HepG2 (cell line): ENCODE results near the gene B4GALT3. TPM values are rescaled to one million over a fixed set of nuclear protein-coding genes. Genes with fewer than 3 reads are reported as not detected.
A peak's percentile ranks its signal among the peaks of the same experiment; 100 is the strongest.

Experiments
- FOXJ3 ChIP-seq: sonication (generic); formaldehyde crosslinking; IDR thresholded peaks from 2 replicates; pipeline ENCODE4 v1.4.0; 2020; ENCODE audit warnings: missing genetic modification reagents, mild to moderate bottlenecking, borderline replicate concordance
- HNF4A ChIP-seq: sonication (generic); formaldehyde crosslinking; IDR thresholded peaks from 2 replicates; pipeline ENCODE4 v1.4.0; 2020; ENCODE audit warnings: missing genetic modification reagents
- HNRNPL ChIP-seq: fragments of 200-400 bp; formaldehyde crosslinking; IDR thresholded peaks from 2 replicates; pipeline ENCODE4 v1.6.1; 2017; ENCODE audit warnings: mild to moderate bottlenecking, low read depth, low read length
- HOXA3 ChIP-seq: sonication (generic); formaldehyde crosslinking; IDR thresholded peaks from 2 replicates; pipeline ENCODE4 v1.5.0; 2020; ENCODE audit warnings: missing genetic modification reagents
- HOXD1 ChIP-seq: sonication (generic); formaldehyde crosslinking; IDR thresholded peaks from 2 replicates; pipeline ENCODE4 v1.5.0; 2020; ENCODE audit warnings: missing genetic modification reagents
- ISX ChIP-seq: sonication (generic); formaldehyde crosslinking; conservative IDR thresholded peaks from 2 replicates; pipeline ENCODE4 v1.5.0; 2020; ENCODE audit warnings: missing genetic modification reagents
- JUND ChIP-seq: sonication (generic); formaldehyde crosslinking; IDR thresholded peaks from 2 replicates; pipeline ENCODE4 v1.8.0; 2022; ENCODE audit warnings: mild to moderate bottlenecking, missing genetic modification reagents
- MAX ChIP-seq: IDR thresholded peaks from 2 replicates; pipeline ENCODE4 v1.6.1; 2012; ENCODE audit warnings: inconsistent platforms
- MYC ChIP-seq: sonication (generic); formaldehyde crosslinking; IDR thresholded peaks from 2 replicates; pipeline ENCODE4 v1.9.0; 2021; ENCODE audit warnings: missing genetic modification reagents, borderline replicate concordance
- NFIB ChIP-seq: sonication (generic); formaldehyde crosslinking; IDR thresholded peaks from 2 replicates; pipeline ENCODE4 v1.9.0; 2021; ENCODE audit warnings: missing genetic modification reagents, mild to moderate bottlenecking, borderline replicate concordance
- POGZ ChIP-seq: sonication (generic); formaldehyde crosslinking; IDR thresholded peaks from 2 replicates; pipeline ENCODE4 v1.4.0; 2020; ENCODE audit warnings: mild to moderate bottlenecking, missing genetic modification reagents
- RARA ChIP-seq: IDR thresholded peaks from 2 replicates; pipeline ENCODE4 v1.6.1; 2016; ENCODE audit warnings: missing genetic modification reagents, missing compliant biosample characterization
- RNF2 ChIP-seq: fragments of 450-650 bp; conservative IDR thresholded peaks from 2 replicates; pipeline ENCODE4 v1.6.1; 2016; ENCODE audit warnings: low read depth
- SRY ChIP-seq: sonication (generic); formaldehyde crosslinking; IDR thresholded peaks from 2 replicates; pipeline ENCODE4 v1.8.0; 2022; ENCODE audit warnings: mild to moderate bottlenecking, missing genetic modification reagents
- TRAFD1 ChIP-seq: sonication (generic); formaldehyde crosslinking; IDR thresholded peaks from 2 replicates; pipeline ENCODE4 v1.5.1; 2020; ENCODE audit warnings: missing genetic modification reagents, mild to moderate bottlenecking, borderline replicate concordance
- ZFP36L2 ChIP-seq: sonication (generic); formaldehyde crosslinking; IDR thresholded peaks from 2 replicates; pipeline ENCODE4 v1.4.0; 2020; ENCODE audit warnings: missing genetic modification reagents
- ZHX1 ChIP-seq: sonication (generic); formaldehyde crosslinking; IDR thresholded peaks from 2 replicates; pipeline ENCODE4 v1.8.1; 2022; ENCODE audit warnings: low read depth, mild to moderate bottlenecking, missing genetic modification reagents
- ZNF503 ChIP-seq: sonication (generic); formaldehyde crosslinking; IDR thresholded peaks from 2 replicates; pipeline ENCODE4 v1.4.0; 2020; ENCODE audit warnings: missing genetic modification reagents
- polyA plus RNA-seq, 8 experiments: library from polyadenylated mRNA; depleted of rRNA in 3 of 8; stranded (reverse) in 7 of 8; unstranded in 1 of 8; fragments of >200 nt; fragmentation: Illumina TruSeq in 4 of 8; extraction: Trizol in 4 of 8; gene quantifications; 2 replicates each; pipeline versions ENCODE4 v1.2.1 to v1.2.3, GENCODE V29; 2011 to 2016; ENCODE audit warnings: low read depth in 4 of 8, missing spikeins in 1 of 8, mixed read lengths in 1 of 8; ENCODE audit not compliant: insufficient read depth in 1 of 8
- total RNA-seq, 5 experiments: library from RNA; depleted of rRNA; stranded (reverse); fragments of >200 nt; fragmentation: Illumina TruSeq; extraction: Trizol; gene quantifications; 2 replicates each; pipeline ENCODE4 v1.2.3, GENCODE V29; 2016; ENCODE audit warnings: low read depth in 1 of 5
- TF ChIP-seq, protein P1 (sequence below): sonication (generic); formaldehyde crosslinking; IDR thresholded peaks from 2 replicates; pipeline ENCODE4 v1.5.0; 2020; ENCODE audit warnings: mild to moderate bottlenecking, missing genetic modification reagents

The B4GALT3 gene
- total and polyA plus RNA-seq, 2 of the 13 experiments (the other 11 are each of a cell fraction or from before 2014, with no cell fraction given): 35.6 to 40.4 TPM

- peak; percentile 52; the same call in 1 of the 2 replicates for TF ChIP-seq MYC (CRISPR knock-in tag)
- TF ChIP-seq HOXA3: peak; percentile 34; the same call in 1 of the 2 replicates
- no peak for TF ChIP-seq NFIB (CRISPR knock-in tag)
- TF ChIP-seq FOXJ3 (CRISPR knock-in tag): no peak
- TF ChIP-seq SRY (CRISPR knock-in tag): no peak
- no peak for TF ChIP-seq JUND (CRISPR knock-in tag)
- peak; percentile 38 for TF ChIP-seq HNF4A (CRISPR knock-in tag)
- no peak for TF ChIP-seq ZNF503 (CRISPR knock-in tag)
- TF ChIP-seq ZHX1 (CRISPR knock-in tag): no peak
- TF ChIP-seq TRAFD1 (CRISPR knock-in tag): no peak
- no peak for TF ChIP-seq ISX (CRISPR knock-in tag)
- TF ChIP-seq ZFP36L2 (CRISPR knock-in tag): no peak
- TF ChIP-seq RNF2: no peak
- TF ChIP-seq HNRNPL: peak; percentile 96
- no peak for TF ChIP-seq POGZ (CRISPR knock-in tag)
- 0 out of 2 replicates have a peak, but pooled peaks have one; percentile 35 for TF ChIP-seq MAX
- TF ChIP-seq, protein P1, sequence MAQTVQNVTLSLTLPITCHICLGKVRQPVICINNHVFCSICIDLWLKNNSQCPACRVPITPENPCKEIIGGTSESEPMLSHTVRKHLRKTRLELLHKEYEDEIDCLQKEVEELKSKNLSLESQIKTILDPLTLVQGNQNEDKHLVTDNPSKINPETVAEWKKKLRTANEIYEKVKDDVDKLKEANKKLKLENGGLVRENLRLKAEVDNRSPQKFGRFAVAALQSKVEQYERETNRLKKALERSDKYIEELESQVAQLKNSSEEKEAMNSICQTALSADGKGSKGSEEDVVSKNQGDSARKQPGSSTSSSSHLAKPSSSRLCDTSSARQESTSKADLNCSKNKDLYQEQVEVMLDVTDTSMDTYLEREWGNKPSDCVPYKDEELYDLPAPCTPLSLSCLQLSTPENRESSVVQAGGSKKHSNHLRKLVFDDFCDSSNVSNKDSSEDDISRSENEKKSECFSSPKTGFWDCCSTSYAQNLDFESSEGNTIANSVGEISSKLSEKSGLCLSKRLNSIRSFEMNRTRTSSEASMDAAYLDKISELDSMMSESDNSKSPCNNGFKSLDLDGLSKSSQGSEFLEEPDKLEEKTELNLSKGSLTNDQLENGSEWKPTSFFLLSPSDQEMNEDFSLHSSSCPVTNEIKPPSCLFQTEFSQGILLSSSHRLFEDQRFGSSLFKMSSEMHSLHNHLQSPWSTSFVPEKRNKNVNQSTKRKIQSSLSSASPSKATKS (CRISPR knock-in tag): no peak
- no peak for TF ChIP-seq HOXD1 (CRISPR knock-in tag)
- no peak for TF ChIP-seq RARA
These were observed 16.4 kb upstream of the B4GALT3 start (continued) for GRCh38 chr1:161193561-161194235.
